ENCODE results near the gene IZUMO2. TPM values are rescaled to one million over a fixed set of nuclear protein-coding genes. Genes with fewer than 3 reads are reported as not detected.

Gene IZUMO2
- total RNA-seq, 4 donors from 2014 or later = not detected

- intact Hi-C loops (cut with DNase I) = no loop called here
- whole genome bisulfite sequencing, 2 donors = 69 to 77% methylated on average over 4 of the region's 4 CpGs
- no peak for DNase-seq
- Histone ChIP-seq H3K36me3 (no peaks in the 10 kb centered on the region), H3K9me3 (no peaks in the 10 kb centered on the region), H3K4me3 (no peak overlapping the region), H3K4me1 (peaks cover 0 to 18% (median 5%) of the 10 kb centered on the region in 3 donors), H3K27me3 (peaks cover 0 to 64% (median 0%) of the 10 kb centered on the region in 4 donors), H3K27ac (no peak overlapping the region)
- TF ChIP-seq CTCF (IDR thresholded peaks at IDR 0.05) (no peak), POLR2A (IDR thresholded peaks at IDR 0.05) (no peak)
Measured at GRCh38 chr19:50196322-50196932, 33.3 kb upstream of the IZUMO2 start.

GRCh38 chr19:50195224-50195623 lies 32.1 kb upstream of the IZUMO2 start:
- no peak overlapping the region for H3K4me3 ChIP-seq
- TF ChIP-seq CTCF (IDR thresholded peaks at IDR 0.05) (no peak), POLR2A (IDR thresholded peaks at IDR 0.05) (no peak)
- WGBS, 2 donors = 42 to 44% methylated on average over 3 of the region's 5 CpGs
- intact Hi-C loops (cut with DNase I) = no loop called here
- H3K27ac ChIP-seq = no peak overlapping the region
- H3K36me3 ChIP-seq = no peaks in the 10 kb centered on the region
- peaks cover 0 to 18% (median 5%) of the 10 kb centered on the region in 3 donors for H3K4me1 ChIP-seq
- H3K9me3 ChIP-seq = no peaks in the 10 kb centered on the region
- no peak for DNase-seq
- peaks cover 0 to 55% (median 0%) of the 10 kb centered on the region in 4 donors for H3K27me3 ChIP-seq

- no peak overlapping the region for H3K27ac ChIP-seq
- TF ChIP-seq CTCF (IDR thresholded peaks at IDR 0.05) (no peak), POLR2A (IDR thresholded peaks at IDR 0.05) (no peak)
- WGBS, 2 donors = 60 to 64% methylated on average over 11 to 13 of the region's 13 CpGs
Measured at GRCh38 chr19:50192463-50193211, 29.6 kb upstream of the IZUMO2 start.

GRCh38 chr19:50191216-50191615 lies 28.1 kb upstream of the IZUMO2 start:
- Histone ChIP-seq H3K27me3 (peaks cover 0 to 61% (median 0%) of the 10 kb centered on the region in 4 donors), H3K4me1 (no peaks in the 10 kb centered on the region), H3K36me3 (no peaks in the 10 kb centered on the region), H3K9me3 (no peaks in the 10 kb centered on the region), H3K4me3 (no peak overlapping the region), H3K27ac (no peak overlapping the region)
- no peak for DNase-seq
- WGBS, 2 donors = 37 to 46% methylated on average over 4 of the region's 4 CpGs
- TF ChIP-seq POLR2A (IDR thresholded peaks at IDR 0.05) (no peak), CTCF (IDR thresholded peaks at IDR 0.05) (no peak)
- intact Hi-C loops (cut with DNase I) = no loop called here

More at GRCh38 chr19:50192463-50193211, 29.6 kb upstream of the IZUMO2 start:
- Histone ChIP-seq H3K4me1 (no peaks in the 10 kb centered on the region), H3K9me3 (no peaks in the 10 kb centered on the region), H3K4me3 (no peak overlapping the region), H3K27me3 (peaks cover 0 to 69% (median 0%) of the 10 kb centered on the region in 4 donors), H3K36me3 (no peaks in the 10 kb centered on the region)
- intact Hi-C loops (cut with DNase I) = no loop called here
- DNase-seq = no peak

GRCh38 chr19:50190439-50190891 lies 27.4 kb upstream of the IZUMO2 start:
- TF ChIP-seq CTCF (IDR thresholded peaks at IDR 0.05) (no peak), POLR2A (IDR thresholded peaks at IDR 0.05) (no peak)
- no peaks in the 10 kb centered on the region for H3K4me1 ChIP-seq
- no peak overlapping the region for H3K4me3 ChIP-seq
- peaks cover 0 to 54% (median 0%) of the 10 kb centered on the region in 4 donors for H3K27me3 ChIP-seq
- no peaks in the 10 kb centered on the region for H3K9me3 ChIP-seq
- H3K36me3 ChIP-seq = no peaks in the 10 kb centered on the region
- no peak for DNase-seq
- no peak overlapping the region for H3K27ac ChIP-seq
- intact Hi-C loops (cut with DNase I) = no loop called here
- 58 to 72% methylated on average over 7 to 8 of the region's 8 CpGs for WGBS, 2 donors

All from esophagus squamous epithelium (tissue), 5 donors.